Uterus (tissue), 2 donors: Measurements from ENCODE around the gene CACNA1C.

ENCODE experiments used
- CTCF ChIP-seq, 4 experiments: fragments of 200-600 bp in 2 of 4; fragments of 450-650 bp in 2 of 4; sonication (generic) in 2 of 4; IDR thresholded peaks; one replicate each; pipeline ENCODE4 v1.5.1; 2016 to 2019; ENCODE audit warnings: antibody characterized with exemption in 4 of 4, mild to moderate bottlenecking in 2 of 4, moderate library complexity in 1 of 4
- POLR2A ChIP-seq, 2 donors: fragments of 450-650 bp; IDR thresholded peaks; one replicate each; pipeline ENCODE4 v1.6.1; 2016; ENCODE audit warnings: antibody characterized with exemption in 2 of 2, mild to moderate bottlenecking in 1 of 2, moderate library complexity in 1 of 2

GRCh38 chr12:2391740-2392331 lies 339.0 kb downstream of the CACNA1C start:
- TF ChIP-seq CTCF (IDR thresholded peaks at IDR 0.05) = no peak
- TF ChIP-seq POLR2A (IDR thresholded peaks at IDR 0.05) = no peak
